PFSK-1 (cell line): Measurements from ENCODE around the gene MAN1C1.

ENCODE experiments used
- FOXP2 ChIP-seq: optimal IDR thresholded peaks from 2 replicates; pipeline ENCODE3; 2011; ENCODE audit warnings: borderline replicate concordance, control low read depth, inconsistent platforms; ENCODE audit not compliant: insufficient read depth; ENCODE audit errors: extremely low read length, extremely low read depth
- POLR2AphosphoS5 ChIP-seq: IDR thresholded peaks from 2 replicates; pipeline ENCODE4 v1.6.1; 2012; ENCODE audit warnings: low read depth, mild to moderate bottlenecking, control low read depth, low read length, moderate library complexity
- SIN3A ChIP-seq: IDR thresholded peaks from 2 replicates; pipeline ENCODE4 v1.6.1; 2012; ENCODE audit warnings: mild to moderate bottlenecking, low read length, moderate library complexity, borderline replicate concordance; ENCODE audit not compliant: insufficient read depth
- TAF1 ChIP-seq: IDR thresholded peaks from 2 replicates; pipeline ENCODE4 v1.6.1; 2012; ENCODE audit warnings: low read length, control low read depth, borderline replicate concordance; ENCODE audit not compliant: insufficient read depth
- TF ChIP-seq, protein P1 (sequence below), 2 experiments: IDR thresholded peaks; 2 replicates each; pipeline versions ENCODE4 v1.6.1 to v1.8.0; 2011 to 2012; ENCODE audit warnings: low read depth in 2 of 2, low read length in 2 of 2, control low read depth in 1 of 2, inconsistent platforms in 1 of 2, mild to moderate bottlenecking in 1 of 2, moderate library complexity in 1 of 2; ENCODE audit not compliant: insufficient read depth in 1 of 2

MAN1C1 gene

DNA sequence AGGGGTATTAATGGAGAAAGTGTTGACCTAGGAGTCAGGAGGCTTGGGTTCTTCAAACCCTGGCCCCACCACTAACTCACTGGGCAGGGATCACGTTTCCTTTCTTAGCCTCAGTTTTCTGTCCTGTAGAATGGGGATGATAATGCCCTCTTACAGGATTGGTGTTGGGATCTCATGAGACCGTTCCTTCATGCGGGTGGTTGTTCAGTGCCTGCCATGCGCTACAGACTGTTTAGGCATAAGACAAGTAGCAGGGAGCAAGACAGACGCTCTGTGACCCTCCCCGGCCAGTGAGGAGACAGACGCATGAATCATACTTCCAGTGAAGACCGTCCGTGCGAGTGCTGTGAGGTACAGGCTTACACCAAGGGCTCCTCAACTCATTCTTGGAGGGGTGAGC lies 81.7 kb downstream of the MAN1C1 start:
- TF ChIP-seq, protein P1, sequence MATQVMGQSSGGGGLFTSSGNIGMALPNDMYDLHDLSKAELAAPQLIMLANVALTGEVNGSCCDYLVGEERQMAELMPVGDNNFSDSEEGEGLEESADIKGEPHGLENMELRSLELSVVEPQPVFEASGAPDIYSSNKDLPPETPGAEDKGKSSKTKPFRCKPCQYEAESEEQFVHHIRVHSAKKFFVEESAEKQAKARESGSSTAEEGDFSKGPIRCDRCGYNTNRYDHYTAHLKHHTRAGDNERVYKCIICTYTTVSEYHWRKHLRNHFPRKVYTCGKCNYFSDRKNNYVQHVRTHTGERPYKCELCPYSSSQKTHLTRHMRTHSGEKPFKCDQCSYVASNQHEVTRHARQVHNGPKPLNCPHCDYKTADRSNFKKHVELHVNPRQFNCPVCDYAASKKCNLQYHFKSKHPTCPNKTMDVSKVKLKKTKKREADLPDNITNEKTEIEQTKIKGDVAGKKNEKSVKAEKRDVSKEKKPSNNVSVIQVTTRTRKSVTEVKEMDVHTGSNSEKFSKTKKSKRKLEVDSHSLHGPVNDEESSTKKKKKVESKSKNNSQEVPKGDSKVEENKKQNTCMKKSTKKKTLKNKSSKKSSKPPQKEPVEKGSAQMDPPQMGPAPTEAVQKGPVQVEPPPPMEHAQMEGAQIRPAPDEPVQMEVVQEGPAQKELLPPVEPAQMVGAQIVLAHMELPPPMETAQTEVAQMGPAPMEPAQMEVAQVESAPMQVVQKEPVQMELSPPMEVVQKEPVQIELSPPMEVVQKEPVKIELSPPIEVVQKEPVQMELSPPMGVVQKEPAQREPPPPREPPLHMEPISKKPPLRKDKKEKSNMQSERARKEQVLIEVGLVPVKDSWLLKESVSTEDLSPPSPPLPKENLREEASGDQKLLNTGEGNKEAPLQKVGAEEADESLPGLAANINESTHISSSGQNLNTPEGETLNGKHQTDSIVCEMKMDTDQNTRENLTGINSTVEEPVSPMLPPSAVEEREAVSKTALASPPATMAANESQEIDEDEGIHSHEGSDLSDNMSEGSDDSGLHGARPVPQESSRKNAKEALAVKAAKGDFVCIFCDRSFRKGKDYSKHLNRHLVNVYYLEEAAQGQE (IDR thresholded peaks at IDR 0.05; ENCODE audit: insufficient read depth in 1 of 2, low read depth in 2 of 2, low read length in 2 of 2), result no peak
- TF ChIP-seq TAF1, result no peak
- no peak for TF ChIP-seq POLR2AphosphoS5
- TF ChIP-seq SIN3A, result no peak
- no peak for TF ChIP-seq FOXP2

GRCh38 chr1:25699500-25700143 lies 83.0 kb downstream of the MAN1C1 start:
- TF ChIP-seq, protein P1 (IDR thresholded peaks at IDR 0.05; ENCODE audit: insufficient read depth in 1 of 2, low read depth in 2 of 2, low read length in 2 of 2), result no peak
- TF ChIP-seq TAF1, result no peak
- no peak for TF ChIP-seq POLR2AphosphoS5
- no peak for TF ChIP-seq SIN3A
- TF ChIP-seq FOXP2, result no peak

GRCh38 chr1:25700144-25700523 lies 83.5 kb downstream of the MAN1C1 start:
- TF ChIP-seq TAF1, result no peak
- TF ChIP-seq FOXP2, result no peak
- no peak for TF ChIP-seq SIN3A
- TF ChIP-seq POLR2AphosphoS5, result no peak
- TF ChIP-seq, protein P1 (IDR thresholded peaks at IDR 0.05; ENCODE audit: insufficient read depth in 1 of 2, low read depth in 2 of 2, low read length in 2 of 2), result no peak

DNA sequence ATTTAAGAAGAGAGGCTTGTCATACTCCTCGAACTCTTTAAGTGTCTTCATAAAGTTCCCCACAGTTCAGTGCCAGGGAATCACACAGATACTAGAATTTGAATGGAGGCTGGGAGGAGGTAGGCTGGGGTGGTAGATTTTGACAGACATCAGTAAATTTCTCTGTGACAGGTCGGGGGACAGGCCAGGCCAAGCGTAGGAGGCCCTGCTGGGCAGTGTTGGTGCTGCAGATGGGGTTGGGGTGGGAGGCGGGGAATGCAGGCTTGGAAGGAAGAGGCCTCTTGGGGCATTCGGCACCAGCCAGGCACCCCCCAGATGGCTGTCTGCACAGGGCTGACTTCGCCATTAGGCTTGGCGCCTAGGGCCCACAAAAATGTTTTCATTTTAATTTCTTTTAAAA lies 84.0 kb downstream of the MAN1C1 start:
- TF ChIP-seq TAF1, result no peak
- no peak for TF ChIP-seq SIN3A
- no peak for TF ChIP-seq FOXP2
- no peak for TF ChIP-seq POLR2AphosphoS5

DNA sequence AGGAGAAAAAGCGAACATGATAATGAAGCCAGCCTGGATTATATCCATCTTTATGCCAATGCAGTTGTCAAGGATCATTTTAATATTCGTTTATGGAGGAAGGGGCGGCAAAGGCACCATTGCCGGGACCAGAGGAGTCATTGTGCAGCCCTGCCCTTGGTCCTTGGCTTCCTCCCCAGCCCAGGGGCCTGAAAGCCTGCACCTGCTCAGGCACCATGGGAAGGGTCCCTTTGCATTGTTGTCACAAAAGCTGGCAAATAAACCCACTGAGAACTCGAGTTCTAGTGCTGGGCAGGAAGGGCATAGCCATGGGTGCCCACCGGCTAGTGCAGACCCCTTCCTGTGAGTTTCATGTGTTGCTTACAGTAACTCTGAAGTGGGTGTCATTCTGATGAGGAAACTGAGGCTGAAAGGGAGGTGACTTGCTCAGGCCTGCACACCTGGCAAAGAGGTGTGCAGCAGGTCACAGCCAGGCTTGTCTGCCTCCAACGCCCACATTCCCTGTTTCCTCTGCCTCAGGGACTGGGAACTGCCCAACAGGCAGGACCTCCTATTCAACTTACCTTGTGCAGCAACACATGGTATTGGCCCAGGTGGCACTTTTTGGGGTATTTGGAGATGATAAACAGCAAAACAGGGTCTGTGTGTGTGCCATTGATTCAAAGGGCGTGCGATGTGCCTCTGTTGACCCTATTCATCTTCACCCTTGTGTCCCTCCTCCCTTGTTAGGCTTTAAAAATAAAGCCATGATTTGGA lies 84.6 kb downstream of the MAN1C1 start:
- TF ChIP-seq SIN3A (no peak), TAF1 (no peak), POLR2AphosphoS5 (no peak), FOXP2 (no peak)
- TF ChIP-seq, protein P1 (IDR thresholded peaks at IDR 0.05; ENCODE audit: insufficient read depth in 1 of 2, low read depth in 2 of 2, low read length in 2 of 2), result no peak
